ENCODE results near the gene CHST7.

The CHST7 gene

GRCh38 chrX:46628460-46629371 is 55.2 kb downstream of the CHST7 start:
- Histone ChIP-seq H3K79me2 (ENCODE audit: low read length) (0 out of 2 replicates have a peak, but pooled peaks cover 3% of the 10 kb centered on the region), H3K4me3 (ENCODE audit: low read length) (peak overlapping the region; percentile 3), H2AFZ (ENCODE audit: low read depth, low read length) (no peak overlapping the region), H4K20me1 (ENCODE audit: insufficient read depth, low read length) (peaks cover 11% of the 10 kb centered on the region; the same call in 1 of the 2 replicates), H3K4me1 (ENCODE audit: low read length) (peaks cover 39% of the 10 kb centered on the region), H3K9ac (ENCODE audit: low read length) (peak overlapping the region; percentile 36; the same call in 1 of the 2 replicates), H3K27ac (ENCODE audit: low read length) (peak overlapping the region; percentile 56), H3K27me3 (ENCODE audit: low read depth, low read length) (no peaks in the 10 kb centered on the region), H3K36me3 (replicated peaks; ENCODE audit: low read depth, low read length) (peaks cover 12% of the 10 kb centered on the region), H3K4me2 (ENCODE audit: low read length) (peak overlapping the region; percentile 78), H3K9me3 (ENCODE audit: insufficient read depth, low read length) (no peaks in the 10 kb centered on the region)
- TF ChIP-seq, protein P1, sequence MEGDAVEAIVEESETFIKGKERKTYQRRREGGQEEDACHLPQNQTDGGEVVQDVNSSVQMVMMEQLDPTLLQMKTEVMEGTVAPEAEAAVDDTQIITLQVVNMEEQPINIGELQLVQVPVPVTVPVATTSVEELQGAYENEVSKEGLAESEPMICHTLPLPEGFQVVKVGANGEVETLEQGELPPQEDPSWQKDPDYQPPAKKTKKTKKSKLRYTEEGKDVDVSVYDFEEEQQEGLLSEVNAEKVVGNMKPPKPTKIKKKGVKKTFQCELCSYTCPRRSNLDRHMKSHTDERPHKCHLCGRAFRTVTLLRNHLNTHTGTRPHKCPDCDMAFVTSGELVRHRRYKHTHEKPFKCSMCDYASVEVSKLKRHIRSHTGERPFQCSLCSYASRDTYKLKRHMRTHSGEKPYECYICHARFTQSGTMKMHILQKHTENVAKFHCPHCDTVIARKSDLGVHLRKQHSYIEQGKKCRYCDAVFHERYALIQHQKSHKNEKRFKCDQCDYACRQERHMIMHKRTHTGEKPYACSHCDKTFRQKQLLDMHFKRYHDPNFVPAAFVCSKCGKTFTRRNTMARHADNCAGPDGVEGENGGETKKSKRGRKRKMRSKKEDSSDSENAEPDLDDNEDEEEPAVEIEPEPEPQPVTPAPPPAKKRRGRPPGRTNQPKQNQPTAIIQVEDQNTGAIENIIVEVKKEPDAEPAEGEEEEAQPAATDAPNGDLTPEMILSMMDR (IDR thresholded peaks at IDR 0.05; ENCODE audit: low read depth, low read length): no peak
- TF ChIP-seq EZH2phosphoT487 (IDR thresholded peaks at IDR 0.05; ENCODE audit: low read depth): no peak

DNA sequence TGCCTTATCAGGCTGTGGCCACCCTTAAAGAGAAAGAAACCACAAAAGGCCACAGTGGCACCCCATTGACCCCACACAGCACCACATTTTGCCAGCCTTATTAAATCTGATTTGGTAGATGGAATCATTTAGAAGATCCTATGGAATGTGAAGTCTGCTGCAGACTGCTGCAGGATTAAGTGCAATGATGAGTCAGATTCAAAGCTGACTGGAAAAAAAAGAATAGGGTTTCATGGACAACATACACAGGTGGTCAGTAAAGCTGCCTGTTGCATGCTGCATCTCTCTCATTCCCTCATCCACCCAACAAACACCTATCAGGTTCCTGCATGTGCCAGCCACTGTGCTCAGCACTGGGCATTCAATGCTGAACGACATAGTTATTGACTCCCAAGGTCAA is 56.6 kb downstream of the CHST7 start:
- H3K27me3 ChIP-seq (ENCODE audit: low read depth, low read length): no peaks in the 10 kb centered on the region
- 0 out of 2 replicates have a peak, but pooled peaks cover 3% of the 10 kb centered on the region for H3K79me2 ChIP-seq (ENCODE audit: low read length)
- H3K4me2 ChIP-seq (ENCODE audit: low read length): no peak overlapping the region
- no peak overlapping the region for H2AFZ ChIP-seq (ENCODE audit: low read depth, low read length)
- H3K4me1 ChIP-seq (ENCODE audit: low read length): peaks cover 48% of the 10 kb centered on the region
- H4K20me1 ChIP-seq (ENCODE audit: insufficient read depth, low read length): peaks cover 11% of the 10 kb centered on the region; the same call in 1 of the 2 replicates
- no peak overlapping the region for H3K9ac ChIP-seq (ENCODE audit: low read length)
- no peaks in the 10 kb centered on the region for H3K9me3 ChIP-seq (ENCODE audit: insufficient read depth, low read length)
- no peak overlapping the region for H3K4me3 ChIP-seq (ENCODE audit: low read length)
- TF ChIP-seq, protein P1 (IDR thresholded peaks at IDR 0.05; ENCODE audit: low read depth, low read length): no peak
- no peak for TF ChIP-seq EZH2phosphoT487 (IDR thresholded peaks at IDR 0.05; ENCODE audit: low read depth)
- H3K36me3 ChIP-seq (replicated peaks; ENCODE audit: low read depth, low read length): peaks cover 16% of the 10 kb centered on the region
- H3K27ac ChIP-seq (ENCODE audit: low read length): no peak overlapping the region

DNA sequence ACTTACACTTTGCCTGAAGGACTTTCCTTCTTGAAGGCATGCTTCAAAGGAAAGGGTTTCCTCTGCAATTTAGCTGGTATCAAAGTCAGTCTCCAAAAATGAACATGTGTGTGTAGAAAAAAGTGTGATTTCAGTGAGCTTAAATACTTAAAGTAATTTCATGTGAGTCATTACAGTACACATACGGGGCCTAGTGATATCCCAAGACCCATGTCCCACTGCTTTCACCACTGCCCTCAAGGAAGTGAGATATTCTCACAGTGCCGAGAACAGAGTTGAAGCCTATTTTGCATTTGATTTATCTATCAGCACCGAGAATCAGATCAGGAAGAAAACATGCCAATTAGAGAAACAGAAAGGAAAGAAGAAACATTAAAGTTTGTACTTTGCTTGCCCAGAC is 61.0 kb downstream of the CHST7 start:
- H3K9ac ChIP-seq (ENCODE audit: low read length): no peak overlapping the region
- peaks cover 17% of the 10 kb centered on the region for H3K36me3 ChIP-seq (replicated peaks; ENCODE audit: low read depth, low read length)
- peaks cover 48% of the 10 kb centered on the region for H3K4me1 ChIP-seq (ENCODE audit: low read length)
- H3K79me2 ChIP-seq (ENCODE audit: low read length): no peaks in the 10 kb centered on the region
- H3K27ac ChIP-seq (ENCODE audit: low read length): no peak overlapping the region
- H2AFZ ChIP-seq (ENCODE audit: low read depth, low read length): no peak overlapping the region
- H3K9me3 ChIP-seq (ENCODE audit: insufficient read depth, low read length): no peaks in the 10 kb centered on the region
- peak overlapping the region; percentile 38 for H3K4me2 ChIP-seq (ENCODE audit: low read length)
- no peak overlapping the region for H3K4me3 ChIP-seq (ENCODE audit: low read length)
- 0 out of 2 replicates have a peak, but pooled peaks cover 8% of the 10 kb centered on the region for H3K27me3 ChIP-seq (ENCODE audit: low read depth, low read length)
- H4K20me1 ChIP-seq (ENCODE audit: insufficient read depth, low read length): no peaks in the 10 kb centered on the region
- no peak for TF ChIP-seq EZH2phosphoT487 (IDR thresholded peaks at IDR 0.05; ENCODE audit: low read depth)
- TF ChIP-seq, protein P1 (IDR thresholded peaks at IDR 0.05; ENCODE audit: low read depth, low read length): no peak

- Histone ChIP-seq H3K36me3 (replicated peaks; ENCODE audit: low read depth, low read length) (peaks cover 17% of the 10 kb centered on the region), H3K4me1 (ENCODE audit: low read length) (peaks cover 42% of the 10 kb centered on the region), H3K4me2 (ENCODE audit: low read length) (peak overlapping the region; percentile 38; the same call in 1 of the 2 replicates), H3K79me2 (ENCODE audit: low read length) (no peaks in the 10 kb centered on the region), H3K27ac (ENCODE audit: low read length) (no peak overlapping the region), H3K9ac (ENCODE audit: low read length) (no peak overlapping the region), H3K27me3 (ENCODE audit: low read depth, low read length) (0 out of 2 replicates have a peak, but pooled peaks cover 8% of the 10 kb centered on the region), H4K20me1 (ENCODE audit: insufficient read depth, low read length) (no peaks in the 10 kb centered on the region), H3K4me3 (ENCODE audit: low read length) (no peak overlapping the region), H2AFZ (ENCODE audit: low read depth, low read length) (no peak overlapping the region), H3K9me3 (ENCODE audit: insufficient read depth, low read length) (no peaks in the 10 kb centered on the region)
- TF ChIP-seq, protein P1 (IDR thresholded peaks at IDR 0.05; ENCODE audit: low read depth, low read length): no peak
- no peak for TF ChIP-seq EZH2phosphoT487 (IDR thresholded peaks at IDR 0.05; ENCODE audit: low read depth)
Measured at GRCh38 chrX:46635186-46635585, 61.6 kb downstream of the CHST7 start.
